Measurements from ENCODE around the gene SRPK2.

GRCh38 chr7:105279688-105280007 lies 109.1 kb downstream of the SRPK2 start:
- no peak for TF ChIP-seq CTCF (IDR thresholded peaks at IDR 0.05)
- no peak for TF ChIP-seq EZH2 (IDR thresholded peaks at IDR 0.05)

Measured in neural progenitor cell (in vitro differentiated cells).